HG02870 (cell line): ENCODE data around the gene MAD2L2.

Experiments
- ATAC-seq: cut with Tn5 transposase; IDR thresholded peaks from one replicate; pipeline ENCODE4 v1.9.1; 2021; ENCODE audit warnings: mild to moderate bottlenecking, moderate library complexity; ENCODE audit not compliant: unreplicated experiment

MAD2L2 gene

DNA sequence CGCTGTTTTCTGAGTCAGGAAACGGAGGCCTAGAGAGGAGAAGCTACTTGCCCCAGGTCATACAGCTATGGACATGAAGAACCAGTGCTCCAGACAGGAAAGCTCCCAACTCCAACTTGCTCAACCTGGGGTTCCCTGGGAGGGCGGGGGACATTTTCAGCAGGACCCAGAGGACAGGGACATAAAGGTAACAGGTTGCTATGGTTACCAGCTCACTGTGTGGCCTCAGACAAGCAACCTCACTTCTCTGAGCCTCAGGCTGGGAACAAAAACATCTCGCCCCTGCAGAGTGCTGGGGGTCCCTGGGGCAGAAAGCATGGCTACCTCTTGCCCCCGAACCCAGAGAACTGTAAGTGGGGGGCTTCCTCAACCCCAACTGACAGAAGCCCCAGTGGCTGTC, 42.8 kb downstream of the MAD2L2 start:
- ATAC-seq, result no peak

GRCh38 chr1:11634365-11635192, 46.4 kb downstream of the MAD2L2 start:
- ATAC-seq, result no peak

GRCh38 chr1:11629184-11630016, 51.5 kb downstream of the MAD2L2 start:
- ATAC-seq, result no peak

- ATAC-seq, result no peak
Measured at GRCh38 chr1:11628767-11629166, 52.2 kb downstream of the MAD2L2 start.

DNA sequence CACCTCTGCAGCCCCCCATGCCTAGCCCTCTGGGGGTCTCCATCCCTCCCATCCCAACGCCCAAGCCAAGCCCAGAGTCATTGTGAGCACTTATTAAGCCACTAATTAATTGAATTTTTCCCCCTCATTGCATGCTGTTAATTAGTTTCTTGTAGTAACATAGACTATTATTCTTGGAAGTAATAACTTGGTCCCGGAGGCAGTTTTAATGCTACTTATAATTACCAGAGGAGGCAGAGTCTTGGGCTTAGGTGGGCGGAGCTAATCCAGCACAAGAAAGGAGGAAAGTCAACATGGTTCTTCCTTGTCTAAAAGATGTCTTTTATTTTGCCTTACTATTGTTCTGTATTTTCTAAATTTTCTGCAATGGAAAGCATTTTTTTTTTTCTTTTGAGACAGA, 54.4 kb downstream of the MAD2L2 start:
- ATAC-seq, result no peak
